ENCODE data around the gene FAM193A.

DNA sequence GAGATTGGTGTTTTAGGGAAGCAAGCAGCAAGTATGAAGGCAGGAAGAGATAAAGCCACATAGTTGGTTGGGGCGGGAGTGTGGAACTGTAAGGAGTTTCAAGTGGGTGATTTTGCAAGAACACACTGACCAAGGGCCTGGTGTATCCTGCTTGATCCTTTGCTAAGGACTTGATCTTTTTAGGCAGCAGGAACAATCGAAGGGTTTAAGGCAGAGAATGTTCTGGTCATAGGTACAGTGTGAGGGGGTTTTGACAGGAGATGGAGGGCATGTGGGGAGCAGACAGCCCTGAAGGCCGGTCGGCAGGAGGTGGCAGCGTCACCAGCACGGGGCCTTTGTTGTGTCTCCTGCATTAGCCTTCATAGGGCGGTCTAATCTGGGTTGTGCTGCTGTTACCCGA lies 54.7 kb downstream of the FAM193A start:
- TF ChIP-seq POLR2A (IDR thresholded peaks at IDR 0.05; ENCODE audit: low read length) (no peak), GATA1 (IDR thresholded peaks at IDR 0.05; ENCODE audit: low read depth, low read length) (no peak)

All from erythroblast (primary cell).